SIG-M5 (cell line): ENCODE results near the gene OXER1.
"Not testable (repeated sequence)": the region's sequence is repeated elsewhere in the genome, so short reads cannot be mapped to it uniquely, and the experiment has no call there.

ENCODE experiments used
- DNase-seq: peaks from one replicate; lab custom pipeline; 2025; lab: John Stamatoyannopoulos, UW

Gene OXER1

DNA sequence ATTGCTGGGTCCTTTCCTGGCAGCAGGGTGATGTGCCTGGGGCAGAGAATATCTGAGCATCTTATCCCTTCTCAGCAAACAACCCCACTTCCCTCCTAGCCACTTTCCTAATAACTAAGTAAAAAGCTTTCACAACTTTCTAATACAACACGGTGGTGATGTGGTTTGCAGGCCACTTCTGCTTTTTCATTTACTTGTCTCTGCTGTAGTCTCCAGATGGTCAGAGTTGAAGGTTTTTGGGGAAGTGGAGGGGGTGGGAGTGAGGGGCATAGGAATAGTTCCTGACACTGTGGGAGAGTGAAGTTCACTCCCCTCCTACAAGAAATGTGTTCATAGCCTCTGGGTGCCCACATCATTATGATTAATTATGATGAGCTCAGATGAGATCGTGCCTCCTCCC is 11.6 kb downstream of the OXER1 start:
- peak; percentile 91 for DNase-seq

DNA sequence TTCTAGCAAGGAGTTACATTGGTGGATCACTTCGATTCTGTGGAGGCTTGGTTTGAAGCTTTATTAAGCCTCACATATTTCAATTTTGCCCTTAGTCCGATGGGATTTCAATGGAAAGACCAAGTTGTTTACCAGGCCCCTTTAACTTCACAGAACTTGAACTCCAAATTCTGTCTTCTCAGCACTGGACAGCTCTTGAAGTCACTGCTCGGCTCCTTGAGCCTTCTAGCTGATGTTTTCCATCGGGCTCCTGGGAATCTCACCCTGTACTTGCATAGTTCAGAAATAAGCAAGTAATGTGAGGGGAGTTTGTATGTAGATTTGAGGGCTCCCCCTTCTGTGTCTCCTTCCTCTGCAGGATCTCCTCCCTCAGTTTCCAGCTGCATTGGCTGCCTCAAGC is 15.1 kb downstream of the OXER1 start:
- no peak for DNase-seq

DNA sequence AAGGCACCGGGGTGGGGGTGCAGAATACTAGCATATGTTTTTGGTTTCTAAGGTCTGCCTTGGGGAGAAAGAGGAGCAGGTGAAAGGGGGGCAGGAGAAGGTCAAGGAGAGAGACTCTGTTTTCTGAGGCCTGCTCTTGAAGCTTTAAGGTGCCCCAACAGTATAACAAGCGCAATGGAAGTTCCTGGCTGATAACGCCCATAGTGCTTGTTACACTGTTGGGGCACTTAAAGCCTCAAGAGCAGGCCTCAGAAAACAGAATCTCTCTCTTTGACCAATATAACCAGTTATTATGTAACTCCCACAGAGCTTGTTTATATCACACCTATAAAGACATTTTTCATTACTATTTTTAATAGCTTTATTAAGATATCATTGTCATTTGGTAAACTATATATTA is 16.5 kb downstream of the OXER1 start:
- no peak for DNase-seq

DNA sequence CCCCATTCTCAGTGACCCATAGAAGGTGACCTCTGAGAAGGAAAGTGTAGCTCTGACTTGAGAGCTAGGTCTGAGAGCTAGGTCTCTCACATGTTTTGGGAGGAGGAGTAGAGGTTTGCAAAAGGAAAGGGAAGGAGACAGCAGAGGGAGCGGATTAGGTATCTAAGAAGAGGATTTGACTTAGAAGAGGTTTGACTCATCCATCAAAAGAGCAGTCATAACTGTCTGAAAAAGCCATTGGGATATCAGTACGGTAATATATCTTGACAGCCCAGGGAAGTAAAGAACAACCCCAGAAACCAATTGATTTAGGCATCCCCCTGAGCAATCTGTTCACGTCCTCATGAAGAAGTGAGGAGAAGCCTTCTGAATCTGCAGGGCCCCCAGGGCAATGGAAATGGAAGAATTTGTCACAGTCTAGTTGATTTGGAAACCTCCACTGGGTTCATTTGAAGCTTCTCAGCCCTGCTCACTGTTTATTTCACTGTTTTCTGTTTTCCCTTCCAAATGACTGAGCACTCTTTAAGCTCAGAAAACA is 19.3 kb downstream of the OXER1 start:
- no peak for DNase-seq

DNA sequence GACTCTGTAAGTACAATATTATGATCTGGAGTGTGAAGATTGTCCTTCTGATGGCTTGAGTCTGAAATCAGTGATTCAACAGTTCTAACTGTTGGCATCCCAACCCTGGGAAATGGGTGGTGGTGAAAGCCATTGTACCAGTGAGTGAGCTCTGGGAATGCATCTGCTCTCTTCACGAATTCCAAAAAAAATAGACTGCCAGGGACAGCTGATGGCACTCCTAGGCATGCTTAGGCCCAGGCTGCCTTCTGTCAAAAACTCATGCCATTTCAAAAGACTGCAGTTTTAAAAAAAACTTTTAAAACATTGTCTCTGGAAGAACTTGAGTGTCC is 20.3 kb downstream of the OXER1 start:
- DNase-seq, result no peak

DNA sequence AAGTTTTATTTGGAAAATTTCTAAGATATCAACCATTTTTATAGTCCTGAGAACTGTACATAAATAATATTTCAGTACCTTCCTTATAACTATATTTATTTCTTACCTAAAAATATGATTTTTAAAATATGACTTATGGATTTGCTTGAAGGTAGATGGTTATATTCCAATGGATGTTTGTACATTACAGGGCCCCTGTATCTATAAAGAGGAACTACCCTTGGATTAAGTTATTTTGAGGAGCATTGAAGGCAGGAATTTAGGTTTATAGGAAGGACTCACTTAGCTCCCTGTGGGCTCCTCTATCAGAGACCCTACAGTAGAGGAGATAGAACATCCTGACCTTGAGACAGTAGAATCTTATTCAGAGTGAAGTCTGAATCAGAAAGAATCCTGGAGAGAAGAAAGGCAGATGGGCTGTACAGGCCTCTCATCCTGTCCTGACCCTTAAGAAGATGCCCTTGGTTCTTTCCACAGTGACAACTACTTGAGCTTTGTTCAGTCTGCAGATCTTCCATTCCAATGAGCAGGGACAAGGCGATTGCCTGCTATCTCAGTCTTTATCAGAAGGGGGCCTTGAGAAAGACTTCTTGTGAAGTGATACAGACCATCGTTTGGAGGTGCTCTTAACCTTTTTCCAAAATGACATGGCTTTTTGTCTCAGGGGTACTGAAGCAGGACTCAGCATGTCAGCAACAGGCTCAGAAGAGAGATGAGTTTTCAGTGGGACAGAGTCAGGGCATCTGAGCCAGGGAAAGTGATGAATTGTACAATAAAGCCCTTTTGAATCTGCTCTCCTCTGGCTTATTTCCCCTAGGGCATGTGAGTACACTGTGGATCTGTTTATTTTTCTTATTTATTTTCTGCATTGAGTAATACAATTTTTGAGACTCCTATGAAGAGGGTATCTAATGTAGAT is 20.9 kb downstream of the OXER1 start:
- no peak for DNase-seq

DNA sequence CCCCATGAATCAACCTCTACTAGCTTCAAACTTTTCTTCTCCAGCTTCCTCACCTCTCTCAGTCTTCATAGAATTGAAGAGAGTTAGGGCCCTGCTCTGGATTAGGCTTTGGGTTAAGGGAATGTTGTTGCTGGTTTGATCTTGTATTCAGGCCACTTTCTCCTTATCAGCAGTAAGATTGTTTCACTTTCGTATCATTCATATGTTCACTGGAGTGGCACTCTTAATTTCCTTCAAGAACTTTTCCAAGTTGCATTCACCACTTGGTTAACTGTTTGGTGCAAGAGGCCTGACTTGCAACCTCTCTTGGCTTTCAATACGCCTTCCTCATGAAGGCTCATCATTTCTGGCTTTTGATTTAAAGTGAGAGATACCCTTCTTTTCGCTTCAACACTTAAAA is 22.8 kb downstream of the OXER1 start:
- no peak for DNase-seq

DNA sequence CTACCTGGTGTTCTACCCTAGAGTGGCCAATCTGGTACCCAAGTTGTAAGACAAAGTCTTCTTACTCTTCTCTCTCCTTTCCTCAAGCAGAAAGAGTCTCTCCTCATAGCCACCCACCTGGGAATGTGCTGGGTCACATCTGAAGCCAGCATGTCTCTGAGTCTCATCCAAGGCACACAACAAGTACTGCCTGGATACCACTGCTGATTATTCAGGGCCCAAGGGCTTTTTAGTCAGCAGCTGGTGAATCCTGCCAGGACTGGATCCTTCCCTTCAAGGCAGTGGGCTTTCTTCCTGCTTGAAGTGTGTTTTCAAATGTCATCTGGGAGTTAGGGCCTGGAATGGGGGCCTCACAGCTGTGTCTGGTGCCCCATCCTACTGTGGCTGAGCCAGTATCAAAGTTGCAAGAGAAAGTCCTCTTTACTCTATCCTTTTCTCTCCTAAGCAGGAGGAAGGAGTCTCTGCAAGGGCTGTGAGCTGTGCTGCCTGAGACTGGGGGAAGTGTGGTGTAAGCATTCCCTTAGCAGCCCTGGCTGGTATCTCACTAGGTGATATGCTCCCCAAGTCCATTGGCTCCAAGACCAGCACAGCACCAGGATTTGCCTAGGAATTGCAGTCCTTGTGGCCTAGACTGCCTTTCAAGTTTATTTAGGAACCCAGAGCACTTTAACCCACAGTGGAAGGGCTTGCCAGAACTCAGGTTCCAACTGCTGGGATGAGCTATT is 27.2 kb downstream of the OXER1 start:
- no peak for DNase-seq

DNA sequence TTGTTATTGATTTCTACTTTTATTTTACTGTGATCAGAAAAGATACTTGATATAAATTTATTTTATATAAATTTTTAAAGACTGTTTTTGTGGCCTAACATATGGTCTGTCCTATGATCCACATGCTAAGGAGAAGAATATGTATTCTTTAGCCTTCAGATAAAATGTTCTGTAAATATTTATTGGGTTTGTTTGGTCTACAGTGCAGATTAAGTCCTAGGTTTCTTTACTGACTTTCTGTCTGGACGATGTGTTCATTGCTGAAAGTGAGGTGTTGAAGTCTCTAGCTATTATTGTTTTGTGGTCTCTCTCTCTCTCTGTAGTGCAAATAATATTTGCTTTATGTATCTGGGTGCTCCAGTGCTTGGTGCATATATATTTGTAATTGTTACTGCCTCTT is 30.1 kb downstream of the OXER1 start:
- no peak for DNase-seq

DNA sequence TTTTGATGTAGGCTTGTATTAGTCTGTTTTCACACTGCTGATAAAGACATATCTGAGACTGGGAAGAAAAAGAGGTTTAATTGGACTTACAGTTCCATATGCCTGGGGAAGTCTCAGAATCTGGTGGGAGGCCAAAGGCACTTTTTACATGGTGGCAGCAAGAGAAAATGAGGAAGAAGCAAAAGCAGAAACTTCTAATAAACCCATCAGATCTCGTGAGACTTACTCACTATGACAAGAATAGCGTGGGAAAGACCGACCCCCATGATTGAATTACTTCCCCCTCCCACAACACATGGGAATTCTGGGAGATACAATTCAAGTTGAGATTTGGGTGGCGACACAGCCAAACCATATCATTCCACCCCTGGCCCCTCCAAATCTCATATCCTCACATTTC is 32.6 kb downstream of the OXER1 start:
- DNase-seq, result not testable (repeated sequence)

DNA sequence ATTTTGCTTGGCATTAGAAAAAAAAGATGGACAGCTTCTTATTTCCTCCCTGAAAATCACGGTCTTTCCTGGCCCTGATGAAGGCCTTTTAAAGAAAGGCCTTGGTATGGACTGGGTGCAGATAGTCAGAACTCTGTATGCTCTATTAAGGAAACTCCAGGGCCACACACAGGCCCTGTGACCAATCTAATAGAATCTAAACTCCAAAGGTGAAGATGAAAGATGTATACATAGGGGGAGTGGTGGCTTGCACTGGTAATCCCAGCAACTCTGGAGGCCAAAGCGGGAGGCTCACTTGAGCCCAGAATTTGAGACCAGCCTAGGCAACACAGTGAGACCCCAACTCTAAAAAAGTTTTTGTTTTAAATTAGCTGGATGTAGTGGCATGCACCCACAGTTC is 37.3 kb downstream of the OXER1 start:
- DNase-seq, result no peak

DNA sequence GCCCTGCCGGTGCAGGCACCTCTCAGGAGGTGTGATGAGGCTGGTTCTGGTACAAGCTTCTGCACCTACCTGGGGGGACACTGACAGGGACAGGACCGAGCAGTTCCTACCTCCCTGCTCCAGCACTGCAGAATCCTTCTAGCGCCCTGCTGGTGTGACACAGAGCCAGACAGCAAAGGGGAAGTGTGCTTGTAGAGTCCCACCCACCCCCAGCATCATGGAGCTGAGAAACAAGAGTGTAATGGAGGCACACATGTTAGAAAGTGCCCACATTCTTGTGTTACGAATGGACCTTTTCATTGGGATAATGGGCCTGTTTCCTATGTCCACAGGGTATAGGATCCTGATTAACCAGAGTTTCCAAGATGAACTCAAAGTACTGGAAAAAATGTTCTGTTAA is 38.3 kb downstream of the OXER1 start:
- no peak for DNase-seq

DNA sequence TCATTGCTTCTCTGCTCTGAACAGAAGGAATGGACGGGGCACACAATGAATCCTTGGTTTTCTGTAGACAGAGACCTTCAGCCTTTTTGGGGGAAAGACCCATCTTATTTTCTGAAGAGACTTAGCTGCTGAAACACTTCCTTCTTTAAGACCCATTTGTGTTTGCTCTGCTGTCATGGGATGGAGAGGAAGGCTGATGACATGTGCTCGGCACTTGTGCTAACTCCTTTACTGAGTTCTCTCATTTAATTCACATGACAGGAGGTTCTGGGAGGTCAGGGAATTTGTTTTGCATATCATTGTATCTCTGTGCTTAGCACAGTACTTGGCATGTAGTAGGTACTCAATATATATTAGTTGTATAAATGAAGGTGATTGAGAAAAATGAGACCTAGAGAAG is 39.0 kb downstream of the OXER1 start:
- DNase-seq, result no peak

DNA sequence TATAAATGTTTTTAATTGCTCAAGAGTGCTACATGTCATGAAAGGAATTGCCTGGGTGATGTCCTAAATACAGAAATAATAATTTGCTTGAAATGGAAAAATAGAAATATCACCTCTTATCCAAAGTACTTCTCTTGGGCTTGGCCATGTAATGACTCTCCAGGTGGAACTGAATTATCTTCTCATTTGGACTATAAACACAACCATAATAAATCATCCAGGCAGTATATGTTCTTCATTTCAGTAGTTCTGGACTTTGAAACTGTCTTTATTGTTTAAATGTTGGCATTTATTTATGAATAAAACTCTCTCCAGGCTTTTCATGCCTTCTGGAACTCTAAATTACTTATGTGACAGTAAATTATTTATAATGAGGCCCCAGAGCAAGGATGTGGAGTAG is 40.5 kb downstream of the OXER1 start:
- DNase-seq, result no peak

DNA sequence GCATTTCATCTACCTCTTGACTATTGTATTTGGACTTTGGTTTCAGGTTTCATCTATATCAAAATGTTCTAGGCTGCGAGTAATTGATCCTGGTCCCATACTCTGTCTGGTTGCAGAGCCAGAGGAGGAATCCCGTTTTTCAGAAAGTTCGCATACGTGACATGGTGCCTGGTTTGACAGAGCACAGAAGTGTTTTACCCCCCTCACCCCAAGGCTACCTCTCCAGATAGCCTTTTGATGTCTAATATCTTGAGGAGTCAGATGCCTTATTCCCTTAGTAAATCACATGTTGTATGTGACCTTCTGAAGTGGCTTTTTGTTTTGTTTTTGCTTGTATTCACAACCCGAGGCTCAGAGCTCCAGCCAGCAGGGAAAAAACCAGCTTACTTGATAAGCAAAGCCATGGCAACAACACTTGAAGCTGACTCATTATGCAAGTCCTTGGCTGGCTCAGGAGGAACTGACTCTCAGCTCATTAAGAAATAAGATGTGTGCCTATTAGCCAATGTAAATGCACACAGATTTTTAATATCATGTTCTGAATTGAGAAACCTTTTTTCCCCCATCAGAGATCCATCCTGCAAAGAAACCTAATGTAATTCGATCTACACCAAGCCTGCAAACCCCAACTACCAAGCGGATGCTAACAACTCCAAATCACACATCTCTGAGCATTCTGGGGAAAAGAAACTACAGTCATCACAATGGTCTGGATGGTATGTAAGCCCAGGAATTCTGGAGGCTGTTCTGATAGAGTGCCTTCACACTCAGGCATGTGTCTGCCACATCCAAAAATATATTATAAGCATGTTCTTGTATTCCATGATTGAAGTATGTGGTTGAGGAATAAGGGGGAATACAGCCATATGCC is 41.4 kb downstream of the OXER1 start:
- peak; percentile 46 for DNase-seq

DNA sequence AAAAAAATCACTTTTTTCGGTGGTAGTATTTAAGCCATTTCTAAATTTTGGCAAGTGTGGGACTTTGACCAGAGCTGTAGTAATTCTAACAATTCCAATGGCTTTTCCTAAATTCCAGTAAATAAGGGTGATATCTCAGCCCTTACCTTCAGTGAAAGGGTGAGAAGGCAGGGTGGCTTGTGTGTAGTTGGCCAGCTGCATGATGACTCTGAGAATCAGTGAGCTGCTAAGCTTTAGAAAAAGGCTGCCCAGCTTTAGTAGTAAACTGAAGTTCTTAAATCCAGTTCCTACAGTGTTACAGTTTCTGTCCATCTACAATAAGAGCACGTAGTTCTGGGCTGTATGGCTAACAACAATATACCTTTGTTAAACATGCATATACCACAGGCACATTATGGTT is 42.0 kb downstream of the OXER1 start:
- no peak for DNase-seq

DNA sequence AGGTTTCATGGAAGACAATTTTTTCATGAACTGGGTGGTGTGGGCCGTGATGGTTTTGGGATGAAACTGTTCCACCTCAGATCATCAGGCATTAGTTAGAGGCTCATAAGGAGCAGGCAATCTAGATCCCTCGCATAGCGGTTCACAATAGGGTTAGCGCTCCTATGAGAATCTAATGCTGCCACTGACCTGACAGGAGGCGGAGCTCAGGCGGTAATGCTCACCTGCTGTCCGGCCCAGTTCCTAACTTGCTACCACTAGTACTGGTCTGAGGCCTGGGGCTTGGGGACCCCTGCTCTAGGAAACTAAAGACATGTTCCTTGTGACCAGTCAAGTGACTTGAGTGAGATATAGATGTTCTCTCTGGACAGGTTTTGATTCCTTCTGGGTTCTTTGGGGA is 49.2 kb downstream of the OXER1 start:
- no peak for DNase-seq

DNA sequence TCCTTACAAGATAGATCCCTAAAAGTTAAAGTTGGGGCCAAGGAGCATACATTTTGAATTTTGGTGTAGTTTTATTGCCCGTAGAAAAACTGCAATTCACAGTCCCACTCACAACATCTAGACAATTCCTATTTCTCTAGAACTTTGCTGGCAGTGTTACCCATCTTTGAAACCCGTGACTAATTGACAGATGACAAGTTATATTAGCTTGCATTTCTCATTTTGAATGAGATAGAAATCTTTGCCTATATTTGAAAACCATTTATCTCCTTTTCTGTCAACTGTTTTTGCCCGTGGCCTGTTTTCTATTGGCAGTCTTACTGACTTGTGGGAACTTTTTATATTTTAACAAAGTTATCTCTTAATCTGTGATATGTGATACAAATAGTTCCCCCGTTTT is 50.0 kb downstream of the OXER1 start:
- no peak for DNase-seq

DNA sequence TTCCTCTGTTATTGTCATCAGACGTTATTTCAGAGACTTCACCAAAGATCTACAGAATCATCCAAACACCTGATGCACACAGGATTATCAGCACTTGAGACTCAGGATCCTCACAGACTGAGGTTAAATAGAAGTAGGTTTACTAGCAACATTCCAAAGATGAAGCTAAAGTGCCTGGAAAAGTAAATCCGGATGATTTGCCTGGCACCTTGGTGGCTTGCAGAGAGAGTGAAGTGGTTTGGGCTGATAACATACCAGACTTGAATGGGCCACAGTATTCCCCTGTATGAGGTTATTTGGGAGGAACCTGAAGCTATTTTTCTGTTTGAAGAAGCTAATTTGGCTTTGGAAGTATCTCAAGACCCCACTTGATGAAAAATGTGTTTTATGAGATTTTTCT is 51.0 kb downstream of the OXER1 start:
- no peak for DNase-seq
